Activated CD4-positive, alpha-beta T cell treated with anti-CD3 and anti-CD28 coated beads for 1 hour (primary cell): ENCODE measurements around the gene FOLR3.
"Not testable (repeated sequence)": the region's sequence is repeated elsewhere in the genome, so short reads cannot be mapped to it uniquely, and the experiment has no call there.

Experiments
- DNase-seq: peaks from one replicate; pipeline ENCODE4 v3.0.0-alpha.2; 2020

FOLR3 gene

GRCh38 chr11:72169046-72169555, 33.6 kb downstream of the FOLR3 start:
- DNase-seq: not testable (repeated sequence)

DNA sequence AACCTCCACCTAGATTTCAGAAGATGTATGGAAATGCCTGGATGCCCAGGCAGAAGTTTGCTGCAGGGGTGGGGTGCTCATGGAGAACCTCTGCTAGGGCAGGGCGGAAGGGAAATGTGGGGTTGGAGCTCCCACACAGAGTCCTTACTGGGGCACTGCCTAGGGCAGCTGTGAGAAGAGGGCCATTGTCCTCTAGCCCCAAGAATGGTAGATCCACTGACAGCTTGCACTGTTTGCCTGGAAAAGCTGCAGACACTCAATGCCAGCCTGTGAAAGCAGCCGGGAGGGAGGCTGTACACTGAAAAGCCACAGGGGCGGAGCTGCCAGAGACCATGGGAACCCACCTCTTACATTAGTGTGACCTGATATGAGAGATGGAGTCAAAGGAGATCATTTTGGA, 34.2 kb downstream of the FOLR3 start:
- not testable (repeated sequence) for DNase-seq

DNA sequence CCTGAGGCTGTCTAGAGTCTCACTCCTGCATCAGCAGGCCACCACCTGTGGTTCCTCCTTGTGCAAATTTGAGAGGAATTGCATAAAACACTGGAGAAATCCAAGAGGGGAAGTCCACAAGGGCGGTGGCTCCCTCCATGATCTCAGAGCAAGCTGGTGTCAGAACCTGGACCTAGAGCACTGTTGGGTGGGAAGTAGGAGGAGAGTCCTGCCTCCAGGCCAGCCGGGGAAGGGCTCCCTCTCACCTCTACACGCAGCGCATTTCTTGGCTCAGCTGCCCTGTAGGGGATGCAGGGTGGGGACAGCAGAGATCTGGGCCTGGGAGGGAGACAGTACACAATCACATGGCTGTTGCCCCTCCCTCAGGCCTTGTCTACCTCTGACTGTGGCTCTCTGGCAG, 36.5 kb downstream of the FOLR3 start:
- DNase-seq: not testable (repeated sequence)

DNA sequence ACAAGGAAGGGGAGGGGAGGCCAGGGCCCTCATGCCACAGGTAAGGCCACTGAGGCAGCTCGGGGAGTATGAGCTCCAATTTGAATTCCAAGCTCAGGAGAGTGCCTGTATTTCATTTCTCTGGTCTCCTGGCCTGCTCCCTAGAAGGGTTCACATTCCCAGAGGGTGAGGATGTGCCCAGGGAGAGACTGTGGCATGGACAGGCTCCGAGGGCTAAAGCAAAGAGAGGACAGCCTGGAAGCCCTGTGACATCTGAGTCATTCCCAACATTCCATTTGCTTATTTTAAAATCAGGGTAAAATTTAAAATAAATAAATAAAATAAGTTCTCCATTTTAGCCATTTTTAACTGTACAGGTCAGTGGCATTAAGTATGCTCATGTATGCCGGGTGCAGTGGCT, 37.8 kb downstream of the FOLR3 start:
- no peak for DNase-seq

DNA sequence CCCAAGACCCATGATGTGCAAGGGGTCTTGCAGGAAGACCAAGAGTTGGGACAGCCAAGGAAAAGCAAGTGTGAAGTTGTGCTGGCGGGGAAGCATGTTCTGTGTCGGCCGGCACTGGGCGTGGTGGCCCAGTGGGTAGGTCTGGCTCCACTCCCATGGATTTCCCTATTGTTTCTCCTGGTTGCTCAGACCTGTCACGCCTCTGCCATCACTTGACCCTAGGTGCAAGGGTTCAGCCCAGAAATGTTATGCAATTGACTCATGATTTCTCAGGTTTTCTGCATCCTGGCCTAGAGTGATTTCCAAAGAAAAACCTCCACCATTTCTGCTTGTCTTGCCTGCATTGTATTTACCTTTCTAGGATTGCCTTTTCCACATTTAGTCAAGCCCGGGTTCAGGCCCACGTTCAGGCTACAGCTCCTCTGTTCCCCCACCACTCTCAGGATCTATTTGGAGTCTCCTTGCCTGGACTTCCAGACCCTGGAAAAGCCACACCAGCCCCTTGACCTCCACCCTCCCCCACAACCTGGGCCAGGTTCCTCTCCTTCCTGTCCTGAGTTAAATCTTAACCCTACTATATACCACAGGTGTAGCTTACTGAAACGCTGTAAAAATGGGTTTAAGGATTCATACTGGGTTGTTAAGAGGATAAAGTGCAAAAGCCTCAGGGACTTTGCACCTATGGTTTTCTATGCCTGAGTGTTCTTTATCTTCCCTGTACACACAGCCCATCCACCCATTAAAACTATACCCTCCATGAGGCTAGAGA, 39.0 kb downstream of the FOLR3 start:
- no peak for DNase-seq

DNA sequence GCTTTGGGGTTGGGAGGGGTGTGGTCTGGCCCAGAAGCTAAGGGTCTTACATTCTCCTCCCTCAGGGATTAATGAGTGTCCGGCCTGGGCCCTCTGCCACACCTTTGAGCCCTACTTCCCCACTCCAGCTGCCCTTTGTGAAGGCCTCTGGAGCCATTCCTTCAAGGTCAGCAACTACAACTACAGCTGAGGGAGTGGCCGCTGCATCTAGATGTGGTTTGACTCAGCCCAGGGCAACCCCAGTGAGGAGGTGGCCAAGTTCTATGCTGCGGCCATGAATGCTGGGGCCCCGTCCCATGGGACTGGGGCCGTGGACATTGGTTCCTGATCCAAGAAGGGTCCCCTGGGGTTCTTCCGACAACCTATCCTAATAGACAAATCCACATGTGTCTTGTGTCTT, 42.1 kb downstream of the FOLR3 start:
- no peak for DNase-seq

DNA sequence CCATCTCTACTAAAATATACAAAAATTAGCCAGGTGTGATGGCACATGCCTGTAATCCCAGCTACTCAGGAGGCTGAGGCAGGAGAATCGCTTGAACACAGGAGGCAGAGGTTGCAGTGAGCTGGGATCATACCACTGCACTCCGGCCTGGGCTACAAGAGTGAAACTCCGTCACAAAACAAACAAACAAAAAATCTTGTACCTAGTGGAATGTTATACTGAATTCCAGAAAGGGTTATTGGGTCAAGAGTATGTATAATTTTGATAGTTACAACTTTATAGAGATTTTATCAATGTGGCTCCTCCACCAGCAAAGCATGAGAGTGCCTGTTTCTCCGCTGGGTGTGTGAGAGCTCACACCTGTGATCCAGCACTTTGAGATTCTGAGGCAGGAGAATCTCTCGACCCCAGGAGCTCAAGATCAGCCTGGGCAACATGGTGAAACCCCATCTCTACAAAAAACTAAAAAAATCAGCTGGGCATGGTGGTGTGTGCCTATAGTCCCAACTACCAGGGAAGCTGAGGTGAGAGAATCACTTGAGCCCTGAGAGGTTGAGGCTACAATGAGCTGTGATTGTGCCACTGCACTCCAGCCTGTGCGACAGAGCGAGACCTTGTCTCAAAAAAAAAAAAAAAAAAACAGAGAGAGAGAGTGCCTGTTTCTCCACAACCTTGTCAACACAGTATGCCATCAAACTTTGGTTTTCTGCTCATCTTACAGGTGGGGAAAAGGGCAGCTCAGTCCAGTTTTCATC, 43.7 kb downstream of the FOLR3 start:
- DNase-seq: no peak

GRCh38 chr11:72179804-72180396, 44.4 kb downstream of the FOLR3 start:
- DNase-seq: no peak

GRCh38 chr11:72180892-72181552, 45.5 kb downstream of the FOLR3 start:
- not testable (repeated sequence) for DNase-seq

GRCh38 chr11:72181553-72181958, 46.0 kb downstream of the FOLR3 start:
- DNase-seq: not testable (repeated sequence)

DNA sequence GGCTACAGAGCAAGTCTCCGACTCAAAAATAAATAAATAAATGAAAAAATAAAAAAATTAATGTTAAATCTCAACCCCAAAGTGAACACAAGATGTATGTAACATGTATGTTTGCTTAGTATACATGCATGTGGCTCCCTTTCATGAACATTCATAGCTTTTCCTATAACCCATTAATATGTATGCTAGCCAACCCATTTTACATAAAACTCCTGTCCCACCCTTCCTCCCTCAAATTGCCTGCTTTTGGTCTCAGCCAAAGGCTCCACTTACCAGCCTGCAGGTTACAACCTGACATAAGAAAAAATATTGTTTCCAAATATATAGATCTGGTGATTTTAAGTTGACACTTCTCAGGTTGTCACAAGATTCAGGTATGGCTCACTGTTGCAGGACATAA, 52.7 kb downstream of the FOLR3 start:
- DNase-seq: no peak
